Measurements from ENCODE around the gene C19orf38. TPM values are rescaled to one million over a fixed set of nuclear protein-coding genes. Genes with fewer than 3 reads are reported as not detected.
A peak's percentile ranks its signal among the peaks of the same experiment; 100 is the strongest.
"Not testable (repeated sequence)": the region's sequence is repeated elsewhere in the genome, so short reads cannot be mapped to it uniquely, and the experiment has no call there.

C19orf38 gene
- total RNA-seq, 1 donor from 2014 or later: 1.1 TPM

DNA sequence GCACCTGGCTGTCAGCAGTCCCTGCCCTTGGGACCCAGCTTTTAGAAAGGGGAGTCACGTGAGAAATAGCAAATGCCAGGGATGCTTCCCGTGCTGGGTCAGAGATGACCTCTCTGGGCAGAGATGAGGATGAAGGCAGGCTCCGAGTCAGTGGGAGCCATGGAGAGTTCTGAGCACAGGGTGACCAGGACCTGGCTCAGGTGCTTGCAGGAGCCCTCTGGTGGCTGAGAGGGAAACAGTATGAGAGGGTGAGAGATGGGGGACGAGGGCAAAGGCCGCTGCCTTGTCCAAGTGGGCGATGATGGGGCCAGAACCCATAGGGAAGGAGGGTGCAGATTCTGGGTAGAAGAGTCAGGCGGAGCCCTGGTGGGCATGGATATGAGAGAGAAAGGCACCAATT is 28.0 kb upstream of the C19orf38 start:
- DNase-seq (ENCODE audit: low read depth): no peak

DNA sequence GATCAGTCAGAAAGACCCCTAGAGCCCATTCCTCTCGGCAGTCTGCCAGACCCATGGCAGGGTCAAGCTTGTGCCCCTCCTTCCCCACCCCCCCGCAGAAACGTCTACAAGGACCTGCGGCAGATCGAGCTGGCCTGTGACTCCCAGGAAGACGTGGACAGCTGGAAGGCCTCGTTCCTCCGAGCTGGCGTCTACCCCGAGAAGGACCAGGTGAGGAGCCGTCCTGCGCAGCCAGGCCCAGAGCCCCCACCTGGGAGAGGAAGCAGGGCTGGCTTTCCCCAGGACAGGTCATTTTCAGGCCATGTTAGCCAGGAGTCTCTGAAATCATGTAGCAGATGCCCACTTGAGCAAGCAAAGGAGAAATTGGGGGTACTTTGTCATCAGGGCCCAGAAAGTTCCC is 24.5 kb upstream of the C19orf38 start:
- DNase-seq (ENCODE audit: low read depth): no peak

DNA sequence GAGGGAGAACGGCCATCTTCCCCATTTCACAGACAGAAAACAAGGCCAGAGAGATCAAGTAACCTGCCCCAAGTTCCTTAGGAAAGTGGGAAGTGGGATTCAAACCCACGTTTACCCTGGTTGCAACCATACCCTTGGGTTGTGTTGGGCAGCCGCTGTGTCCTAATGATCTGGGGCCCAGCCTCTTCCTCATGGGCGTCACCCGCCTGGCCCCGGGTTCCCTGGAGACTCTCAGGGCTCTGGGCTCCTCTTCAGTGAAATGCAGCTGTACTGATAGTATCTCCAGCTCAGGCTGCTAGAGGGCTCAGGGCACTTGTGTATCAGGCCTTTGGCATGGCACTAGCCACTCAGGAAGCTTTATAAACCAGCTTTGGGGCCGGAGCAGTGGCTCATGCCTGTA is 22.0 kb upstream of the C19orf38 start:
- DNase-seq (ENCODE audit: low read depth): no peak

DNA sequence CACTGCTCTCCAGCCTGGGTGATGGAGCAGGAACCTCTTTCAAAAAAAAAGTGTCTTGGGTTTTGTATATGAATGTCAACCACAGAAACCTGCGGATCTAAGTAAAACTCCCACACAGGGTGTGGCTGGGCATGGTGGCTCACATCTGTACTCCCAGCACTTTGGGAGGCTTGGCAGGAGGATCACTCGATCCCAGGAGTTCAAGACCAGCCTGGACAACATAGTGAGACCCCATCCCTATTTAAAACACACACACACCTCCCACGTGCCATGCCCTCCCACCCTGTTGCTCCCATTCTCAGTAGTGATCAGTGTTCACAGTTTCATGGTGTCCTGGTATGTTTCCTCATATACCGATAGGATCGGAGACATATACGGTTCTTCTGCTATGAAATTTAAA is 21.4 kb upstream of the C19orf38 start:
- no peak for DNase-seq (ENCODE audit: low read depth)

DNA sequence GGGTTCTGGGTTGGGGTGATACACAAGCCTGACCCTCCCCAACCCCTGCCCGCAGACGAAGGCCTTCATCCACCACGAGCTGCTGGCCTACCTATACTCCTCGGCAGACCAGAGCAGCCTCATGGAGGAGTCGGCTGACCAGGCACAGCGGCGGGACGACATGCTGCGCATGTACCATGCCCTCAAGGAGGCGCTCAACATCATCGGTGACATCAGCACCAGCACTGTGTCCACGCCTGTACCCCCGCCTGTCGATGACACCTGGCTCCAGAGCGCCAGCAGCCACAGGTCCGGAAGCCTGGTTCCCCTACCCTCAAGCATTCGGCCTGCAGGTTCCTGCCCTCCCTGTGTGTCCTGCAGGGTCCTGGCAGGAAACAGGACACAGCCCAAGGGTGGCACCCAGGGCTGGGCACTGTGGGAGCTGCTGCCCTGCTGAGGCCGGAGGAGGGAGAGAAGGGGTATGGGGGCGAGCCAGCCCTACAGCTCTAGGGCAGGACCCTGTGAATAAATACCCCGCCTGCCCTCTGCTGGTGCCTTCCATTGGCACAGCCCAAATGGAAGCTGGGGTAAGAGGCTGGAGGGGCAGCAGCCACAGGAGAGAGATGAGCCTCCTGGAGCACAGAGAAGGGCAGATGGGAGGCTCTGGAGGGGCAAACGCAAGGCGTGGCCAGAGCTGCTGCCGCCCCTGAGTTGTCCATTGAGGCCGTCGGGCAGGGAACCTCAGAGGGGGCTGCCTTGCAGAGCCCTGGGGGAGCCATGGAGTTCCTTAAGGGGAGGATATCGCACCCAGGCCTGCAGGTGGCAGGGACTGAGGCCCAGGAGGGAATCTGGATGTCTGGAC is 19.0 kb upstream of the C19orf38 start:
- no peak for DNase-seq (ENCODE audit: low read depth)

DNA sequence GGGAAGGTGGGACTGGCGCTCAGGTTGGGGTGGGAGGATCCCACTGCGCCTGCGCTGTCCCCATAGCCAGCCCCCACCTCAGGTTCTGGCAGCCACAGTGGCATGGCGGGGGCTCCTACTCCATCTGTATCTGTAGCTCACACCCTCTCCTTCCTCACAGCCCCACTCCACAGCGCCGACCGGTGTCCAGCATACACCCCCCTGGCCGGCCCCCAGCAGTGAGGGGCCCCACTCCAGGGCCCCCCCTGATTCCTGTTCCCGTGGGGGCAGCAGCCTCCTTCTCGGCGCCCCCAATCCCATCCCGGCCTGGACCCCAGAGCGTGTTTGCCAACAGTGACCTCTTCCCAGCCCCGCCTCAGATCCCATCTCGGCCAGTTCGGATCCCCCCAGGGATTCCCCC is 18.2 kb upstream of the C19orf38 start:
- no peak for DNase-seq (ENCODE audit: low read depth)

DNA sequence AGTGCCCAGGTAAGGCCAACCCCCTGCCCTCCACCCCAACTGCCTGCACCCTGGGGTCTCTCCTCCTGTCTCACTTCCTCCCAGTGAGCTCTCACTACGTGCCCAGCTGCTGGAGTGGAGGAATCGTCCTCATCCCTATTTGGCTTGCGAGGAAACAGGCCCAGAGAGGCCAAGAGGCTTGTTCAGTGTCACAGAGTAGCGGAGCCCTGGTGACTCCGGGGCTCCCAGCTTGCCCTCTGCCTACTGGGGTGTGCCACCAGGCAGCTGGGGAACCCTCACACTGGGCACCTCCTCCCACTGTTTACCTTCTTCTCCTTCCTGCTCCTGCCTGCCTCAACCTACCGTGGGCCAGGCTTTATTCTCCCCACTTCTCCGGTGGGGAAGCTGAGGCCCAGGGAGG is 17.8 kb upstream of the C19orf38 start:
- no peak for DNase-seq (ENCODE audit: low read depth)

DNA sequence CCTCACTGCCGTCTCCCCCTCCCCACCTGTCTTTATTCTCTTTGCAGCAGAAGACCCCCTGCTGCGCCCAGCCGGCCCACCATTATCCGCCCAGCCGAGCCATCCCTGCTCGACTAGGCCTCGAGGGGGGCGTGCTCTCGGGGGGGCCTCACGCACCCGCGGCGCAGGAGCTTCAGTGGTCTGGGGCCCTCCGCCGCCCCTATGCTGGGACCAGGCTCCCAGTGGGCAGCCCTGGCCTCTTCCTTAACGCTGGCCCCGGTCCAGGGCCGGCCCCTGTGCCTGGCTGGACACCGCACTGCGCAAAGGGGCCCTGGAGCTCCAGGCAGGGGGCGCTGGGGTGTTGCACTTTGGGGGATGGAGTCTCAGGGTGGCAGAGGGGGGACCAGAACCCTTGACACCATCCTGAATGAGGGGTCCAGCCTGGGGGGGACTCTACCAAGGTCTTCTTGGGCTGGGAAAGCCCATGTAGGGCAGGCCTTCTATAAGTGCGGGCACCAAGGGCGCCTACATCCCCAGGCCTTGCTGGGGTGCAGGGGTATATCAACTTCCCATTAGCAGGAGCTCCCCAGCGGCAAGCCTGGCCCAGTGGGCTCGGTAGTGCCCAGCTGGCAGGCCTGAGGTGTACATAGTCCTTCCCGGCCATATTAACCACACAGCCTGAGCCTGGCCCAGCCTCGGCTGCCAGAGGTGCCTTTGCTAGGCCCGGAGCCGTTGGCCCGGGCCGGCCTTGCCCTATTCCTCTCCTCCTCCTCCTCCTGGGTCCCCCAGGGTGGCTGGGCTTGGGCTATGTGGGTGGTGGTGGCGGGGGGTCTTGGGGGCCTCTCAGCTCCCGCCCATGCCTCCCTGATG is 17.1 kb upstream of the C19orf38 start:
- DNase-seq (ENCODE audit: low read depth): no peak

DNA sequence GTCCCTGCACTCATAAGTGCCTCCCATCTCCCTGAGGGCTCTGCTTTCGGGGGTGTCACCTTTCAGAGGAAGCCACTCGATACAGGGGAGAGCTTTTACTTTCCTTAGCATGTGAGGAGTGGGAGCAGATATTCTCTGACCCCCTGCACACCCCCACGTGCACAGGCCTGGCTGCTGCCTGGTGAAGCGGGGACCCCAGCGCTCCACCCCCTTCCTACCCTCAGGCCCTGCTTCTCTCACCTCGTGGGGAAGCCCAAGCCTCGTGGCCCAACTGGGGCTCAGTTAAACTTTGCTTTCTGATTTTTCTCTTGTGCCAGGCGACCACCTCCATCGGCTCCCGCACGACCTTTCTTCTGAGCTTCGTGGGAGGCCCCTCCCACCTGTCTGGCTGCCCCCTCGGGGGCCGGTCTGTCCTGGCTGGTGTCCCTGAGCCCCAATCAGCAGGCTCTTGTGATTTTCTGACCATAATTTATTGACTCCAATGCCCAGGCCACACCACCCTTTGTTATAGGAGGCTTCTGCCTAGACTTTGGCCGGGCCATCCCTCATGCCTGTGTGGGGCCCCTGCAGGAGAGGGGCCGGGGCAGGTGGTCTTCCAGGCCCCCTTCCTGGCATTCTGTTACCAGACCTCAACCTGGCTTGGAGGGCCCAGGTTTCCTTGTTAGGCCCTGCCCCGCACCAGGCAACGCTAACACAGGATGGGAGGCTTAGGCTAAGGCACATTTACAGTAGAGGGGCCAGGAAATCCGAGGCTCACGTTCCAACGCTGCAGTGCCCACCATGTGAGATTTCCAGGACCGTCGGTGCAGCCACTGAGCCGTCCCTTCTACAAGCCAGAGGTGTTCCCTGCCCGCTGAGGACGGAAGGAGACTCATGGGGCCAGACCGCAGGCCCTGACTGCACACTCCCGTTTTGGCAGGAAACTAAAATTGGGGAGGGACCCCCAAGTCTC is 16.0 kb upstream of the C19orf38 start:
- DNase-seq (ENCODE audit: low read depth): no peak

DNA sequence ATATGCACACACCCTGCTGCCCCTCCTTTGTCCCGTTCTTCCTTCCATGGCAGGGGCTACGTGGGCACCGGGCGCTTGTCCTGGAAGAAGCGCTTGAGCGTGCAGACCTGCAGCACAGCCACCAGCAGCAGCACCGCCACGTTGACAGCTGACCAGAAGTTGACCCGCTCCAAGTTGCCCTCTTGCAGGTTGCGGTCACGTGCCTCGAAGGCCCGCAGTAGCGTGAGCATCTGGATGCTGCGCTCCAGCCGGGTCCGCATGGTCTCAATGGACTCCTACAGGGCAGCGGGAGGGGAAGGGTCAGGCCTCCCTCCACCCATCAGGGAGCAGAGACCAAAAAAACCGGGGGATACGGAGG is 15.3 kb upstream of the C19orf38 start:
- DNase-seq (ENCODE audit: low read depth): no peak

DNA sequence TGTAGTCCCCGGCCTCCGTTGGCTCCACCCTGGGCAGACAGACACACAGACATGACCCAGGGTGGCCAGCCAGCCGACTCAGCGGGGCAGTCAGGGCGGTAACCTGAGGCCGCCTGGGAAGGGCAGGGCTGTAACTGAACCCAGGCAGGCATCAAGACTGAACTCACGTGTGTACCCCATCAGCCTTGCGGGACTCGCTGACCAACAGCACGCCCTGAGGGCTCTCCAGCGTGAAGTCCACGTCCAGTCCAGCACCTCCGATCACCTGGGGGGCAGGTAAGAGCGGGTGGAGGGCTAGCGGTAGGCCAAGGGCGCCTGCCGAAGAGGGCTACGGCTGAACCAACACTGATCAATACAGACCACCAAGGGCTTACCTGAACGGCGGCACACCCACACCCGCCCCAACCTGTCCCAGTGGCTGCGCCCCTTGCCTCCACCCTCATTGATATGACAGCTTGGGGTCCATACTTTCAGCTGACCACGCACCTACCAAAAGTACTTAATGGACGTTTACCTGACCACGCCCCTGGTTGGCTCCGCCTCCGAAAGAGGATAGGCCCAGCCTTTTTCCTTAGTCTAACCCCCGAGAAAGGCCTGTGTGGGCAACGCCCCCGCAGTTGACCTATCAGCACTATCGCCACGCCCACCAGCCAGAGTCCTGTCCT is 13.0 kb upstream of the C19orf38 start:
- DNase-seq (ENCODE audit: low read depth): no peak

DNA sequence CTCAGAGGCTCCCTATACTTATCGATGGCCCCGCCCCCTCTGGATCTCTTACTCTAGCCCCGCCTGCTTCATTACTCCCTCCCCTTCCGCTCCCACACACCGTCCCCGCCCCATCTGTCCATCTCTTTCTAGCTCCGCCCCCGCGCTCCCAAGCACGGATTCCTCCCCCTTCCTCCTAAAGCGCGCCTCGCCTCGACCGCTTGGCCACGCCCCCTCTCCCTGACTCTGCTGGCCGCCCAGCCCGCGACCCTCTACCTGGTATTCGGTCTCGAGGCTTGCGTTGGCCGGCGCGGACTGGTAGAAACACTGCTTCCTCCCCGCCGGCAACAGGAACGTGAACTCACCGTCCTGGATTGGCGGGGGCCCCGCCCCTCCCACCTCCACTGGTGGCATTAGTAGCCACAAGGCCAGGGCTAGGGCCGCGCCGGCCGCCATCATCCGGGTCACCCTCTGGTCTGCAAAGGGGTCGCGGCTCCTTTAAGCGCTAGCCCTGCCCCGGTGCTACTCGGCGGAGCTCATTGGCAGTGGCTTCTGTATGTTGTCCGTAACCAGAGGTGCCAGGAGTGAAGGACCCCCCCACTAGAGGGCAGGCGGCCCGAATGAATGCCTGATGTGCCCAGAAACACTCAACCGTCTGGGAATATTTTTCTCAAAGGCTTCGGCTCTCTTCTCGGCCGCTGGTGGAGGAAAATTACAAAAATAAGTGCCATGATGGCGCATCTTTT is 12.3 kb upstream of the C19orf38 start, which contains the start of gene TMED1:
Gene TMED1 (minus strand): TSS at position 459 of the 725 bp plus-strand sequence. CDS start 21 bp downstream, at position 438.
- peak; percentile 99 for DNase-seq (ENCODE audit: low read depth)

DNA sequence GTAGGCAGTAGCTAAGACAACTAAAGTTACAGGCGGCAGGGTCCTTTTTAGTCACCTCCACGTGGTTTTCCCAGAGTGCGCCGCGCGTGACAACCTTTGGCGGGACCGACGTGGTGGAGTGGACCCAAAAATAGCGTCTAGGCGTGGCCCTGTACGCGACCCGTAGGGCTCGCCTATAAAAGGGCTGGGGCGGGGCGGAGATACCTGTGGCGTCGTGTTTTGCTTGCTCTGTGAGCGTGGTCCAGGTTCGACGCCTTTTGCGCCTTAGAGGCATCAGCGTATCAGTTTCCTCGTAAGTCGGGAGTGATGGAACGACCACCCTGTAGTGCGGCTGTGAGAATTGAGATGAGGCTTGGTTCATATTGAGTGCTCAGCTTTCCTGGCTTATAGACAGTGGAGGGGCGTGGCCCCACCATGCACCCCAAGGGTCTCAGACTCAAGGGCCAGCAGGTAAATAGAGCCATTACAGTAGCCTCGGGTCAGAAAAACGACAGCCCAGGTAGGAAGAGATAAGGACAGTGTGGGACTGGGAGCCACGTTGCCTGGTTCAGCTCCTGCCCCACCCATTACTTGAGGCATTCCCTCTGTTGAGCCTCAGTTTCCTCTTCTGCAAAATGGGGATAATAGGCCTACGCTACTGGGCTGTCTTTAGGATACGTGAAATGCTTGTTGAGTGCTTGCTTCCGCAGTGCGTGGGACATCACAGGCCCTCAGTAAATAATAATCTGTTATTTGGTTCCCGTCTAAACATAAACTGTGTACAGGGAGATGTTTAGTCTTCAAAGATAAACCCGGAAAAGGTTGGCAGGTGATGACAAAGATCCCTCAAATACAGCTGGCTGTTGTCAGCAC is 11.5 kb upstream of the C19orf38 start:
- peak; percentile 92 for DNase-seq (ENCODE audit: low read depth)

DNA sequence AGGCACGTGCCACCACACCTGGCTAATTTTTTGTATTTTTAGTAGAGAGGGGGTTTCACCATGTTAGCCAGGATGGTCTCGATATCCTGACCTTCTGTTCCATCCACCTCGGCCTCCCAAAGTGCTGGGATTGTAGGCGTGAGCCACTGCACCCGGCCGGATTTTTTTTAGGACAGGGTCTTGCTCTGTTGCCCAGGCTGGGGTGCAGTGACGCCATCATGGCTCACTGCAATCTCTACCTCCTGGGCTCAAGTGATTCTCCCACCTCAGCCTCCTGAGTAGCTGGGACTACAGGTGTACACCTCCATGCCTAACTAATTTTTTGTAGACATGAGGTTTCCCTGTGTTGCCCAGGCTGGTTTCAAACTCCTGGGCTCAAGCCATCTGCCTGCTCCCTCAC is 10.6 kb upstream of the C19orf38 start:
- not testable (repeated sequence) for DNase-seq (ENCODE audit: low read depth)

DNA sequence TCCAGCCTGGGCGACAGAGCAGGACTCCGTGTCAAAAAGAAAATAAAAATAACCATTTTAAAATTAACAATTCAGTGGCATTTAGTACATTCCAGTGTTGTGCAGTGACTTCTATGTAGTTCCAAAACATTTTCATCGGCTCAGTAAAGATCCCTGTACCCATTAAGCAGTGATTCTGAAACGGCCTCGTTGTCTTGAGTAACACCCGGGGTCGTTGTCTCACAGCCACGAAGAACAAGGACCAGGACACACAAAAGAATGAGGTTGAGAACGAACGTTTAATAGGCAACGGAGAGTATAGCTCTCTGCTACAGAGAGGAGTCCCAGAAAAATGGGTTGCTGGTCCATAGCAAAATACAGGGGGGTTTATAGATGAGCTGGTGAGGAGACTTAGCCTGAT is 9.8 kb upstream of the C19orf38 start:
- DNase-seq (ENCODE audit: low read depth): no peak

DNA sequence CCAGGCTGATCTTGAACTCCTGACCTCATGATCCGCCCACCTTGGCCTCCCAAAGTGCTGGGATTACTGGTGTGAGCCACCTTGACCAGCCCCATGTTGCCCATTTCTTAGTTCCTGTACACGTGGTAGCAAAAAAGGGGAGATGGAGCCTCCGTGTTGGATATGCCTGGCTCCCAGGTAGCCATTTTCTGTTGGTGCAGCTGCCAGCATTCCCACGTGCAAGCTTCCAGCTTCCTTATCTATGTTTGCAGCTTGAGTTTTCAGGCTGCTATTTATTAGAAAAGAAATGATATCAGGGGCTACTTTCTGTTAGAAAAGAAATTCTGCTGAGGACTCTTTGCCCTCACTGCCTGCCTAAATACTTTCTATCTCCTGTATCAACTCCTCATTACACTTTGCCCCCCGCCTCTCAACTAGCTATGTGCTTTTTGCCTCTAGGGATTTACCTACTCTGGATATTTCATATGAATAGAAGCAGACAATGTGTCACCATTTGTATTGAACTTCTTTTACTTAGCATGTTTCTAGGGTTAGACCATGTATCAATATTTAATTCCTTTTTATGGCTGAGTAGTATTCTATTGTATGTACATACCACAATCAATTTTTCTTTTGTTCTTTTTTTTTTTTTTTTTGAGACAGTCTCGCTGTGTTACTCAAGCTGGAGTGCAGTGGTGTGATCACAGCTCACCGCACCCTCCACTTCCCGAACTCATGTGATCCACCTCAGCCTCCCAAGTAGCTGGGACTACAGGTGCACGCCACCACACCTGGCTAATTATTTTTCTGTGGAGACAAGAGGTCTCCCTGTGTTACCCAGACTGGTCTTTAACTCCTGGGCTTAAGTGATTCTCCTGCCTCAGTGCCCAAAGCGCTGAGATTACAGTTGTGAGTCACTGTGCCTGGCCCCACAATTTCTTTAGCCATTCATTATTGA is 8.8 kb upstream of the C19orf38 start:
- DNase-seq (ENCODE audit: low read depth): no peak

DNA sequence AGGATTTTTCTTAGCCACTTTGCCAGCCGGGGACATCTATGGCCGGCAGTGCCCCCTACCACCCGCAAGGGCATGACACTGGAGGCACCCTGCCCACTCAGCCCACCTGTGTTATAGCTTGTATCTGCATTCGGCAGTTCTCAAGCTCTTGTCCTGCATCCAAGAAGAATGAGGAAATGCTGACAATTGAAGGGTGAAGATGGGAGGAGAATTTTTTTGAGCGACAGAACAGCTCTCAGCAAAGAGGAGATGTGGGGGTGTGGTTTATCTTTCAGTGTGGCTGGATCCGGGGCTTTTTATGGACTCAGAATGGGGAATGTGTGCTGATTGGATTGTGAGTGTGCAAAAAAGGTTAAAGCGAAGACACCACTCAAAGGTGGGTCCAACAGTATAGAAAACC is 5.4 kb upstream of the C19orf38 start:
- no peak for DNase-seq (ENCODE audit: low read depth)

Data from myocyte (in vitro differentiated cells).